ENCODE measurements around the gene PDGFRB.

The PDGFRB gene

DNA sequence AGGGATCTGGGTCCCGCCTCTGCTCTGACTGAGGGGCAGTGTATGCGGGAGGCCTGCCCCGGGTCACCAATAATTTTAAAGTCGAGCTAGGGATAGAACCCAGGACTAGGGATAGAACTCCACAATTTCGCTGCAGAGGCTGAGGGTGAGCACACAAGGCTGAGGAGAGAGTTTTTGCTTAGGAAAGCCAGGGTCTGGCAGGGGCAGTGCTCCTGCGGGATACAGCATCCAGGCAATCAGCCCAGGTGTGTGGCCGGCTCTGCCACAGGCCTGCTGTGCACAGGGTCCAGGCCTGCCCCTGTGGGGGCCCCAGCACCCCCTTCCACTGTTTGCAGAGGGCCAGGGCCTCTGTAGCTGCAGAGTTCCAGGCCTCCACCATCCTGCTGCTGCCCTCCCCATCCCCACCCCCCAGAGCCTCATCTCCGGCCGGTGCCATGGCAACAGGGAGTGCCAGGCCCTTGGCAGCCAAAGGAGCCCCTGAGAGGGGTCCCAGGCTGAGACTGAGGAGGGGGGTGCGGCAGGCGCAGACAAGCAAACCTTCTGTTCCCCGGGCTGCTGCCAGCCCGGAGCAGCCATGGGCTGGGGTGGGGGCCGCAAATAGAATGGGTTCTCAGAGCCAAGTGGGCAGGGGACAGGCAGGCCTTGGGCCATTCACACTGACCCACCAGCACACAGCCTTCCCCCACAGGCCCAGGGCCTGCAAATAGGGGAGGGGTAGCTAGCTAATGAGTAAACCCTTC, 8.6 kb downstream of the PDGFRB start:
- no peaks in the 10 kb centered on the region for H3K4me1 ChIP-seq (ENCODE audit: control insufficient read depth, low read length)

DNA sequence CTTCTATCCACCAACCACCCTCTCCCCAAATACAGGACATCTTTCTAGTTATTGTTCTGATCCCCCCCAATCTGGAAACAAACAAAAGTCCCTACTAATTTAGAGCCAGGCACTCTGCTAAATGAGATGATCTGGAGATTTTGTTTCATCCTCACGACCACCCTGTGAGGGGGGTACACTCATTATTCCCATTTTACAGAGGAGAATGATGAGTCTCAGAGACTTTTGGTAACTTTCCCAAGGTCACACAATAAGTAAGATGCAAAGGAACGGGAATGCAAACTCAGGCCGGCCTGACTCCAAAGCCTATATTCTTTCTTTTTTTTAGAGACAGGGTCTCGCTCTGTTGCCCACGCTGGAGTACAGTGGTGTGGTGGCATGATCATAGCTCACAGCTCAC, 9.4 kb downstream of the PDGFRB start:
- H3K4me1 ChIP-seq (ENCODE audit: control insufficient read depth, low read length): no peaks in the 10 kb centered on the region

More for the DNA sequence above, 8.6 kb downstream of the PDGFRB start:
- 0 out of 2 replicates have a peak, but pooled peaks cover 2% of the 10 kb centered on the region for H3K27me3 ChIP-seq (ENCODE audit: control insufficient read depth, low read length)
- H3K9me3 ChIP-seq (ENCODE audit: control insufficient read depth, insufficient read depth, low read length): no peaks in the 10 kb centered on the region
- H3K4me3 ChIP-seq (ENCODE audit: low read length): no peak overlapping the region
- TF ChIP-seq EZH2phosphoT487 (IDR thresholded peaks at IDR 0.05; ENCODE audit: borderline replicate concordance, low read length): no peak
- TF ChIP-seq, protein P1, sequence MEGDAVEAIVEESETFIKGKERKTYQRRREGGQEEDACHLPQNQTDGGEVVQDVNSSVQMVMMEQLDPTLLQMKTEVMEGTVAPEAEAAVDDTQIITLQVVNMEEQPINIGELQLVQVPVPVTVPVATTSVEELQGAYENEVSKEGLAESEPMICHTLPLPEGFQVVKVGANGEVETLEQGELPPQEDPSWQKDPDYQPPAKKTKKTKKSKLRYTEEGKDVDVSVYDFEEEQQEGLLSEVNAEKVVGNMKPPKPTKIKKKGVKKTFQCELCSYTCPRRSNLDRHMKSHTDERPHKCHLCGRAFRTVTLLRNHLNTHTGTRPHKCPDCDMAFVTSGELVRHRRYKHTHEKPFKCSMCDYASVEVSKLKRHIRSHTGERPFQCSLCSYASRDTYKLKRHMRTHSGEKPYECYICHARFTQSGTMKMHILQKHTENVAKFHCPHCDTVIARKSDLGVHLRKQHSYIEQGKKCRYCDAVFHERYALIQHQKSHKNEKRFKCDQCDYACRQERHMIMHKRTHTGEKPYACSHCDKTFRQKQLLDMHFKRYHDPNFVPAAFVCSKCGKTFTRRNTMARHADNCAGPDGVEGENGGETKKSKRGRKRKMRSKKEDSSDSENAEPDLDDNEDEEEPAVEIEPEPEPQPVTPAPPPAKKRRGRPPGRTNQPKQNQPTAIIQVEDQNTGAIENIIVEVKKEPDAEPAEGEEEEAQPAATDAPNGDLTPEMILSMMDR (IDR thresholded peaks at IDR 0.05; ENCODE audit: low read depth, low read length, poor library complexity, severe bottlenecking): no peak
- no peaks in the 10 kb centered on the region for H3F3A ChIP-seq (ENCODE audit: control insufficient read depth, insufficient read depth)
- H3K4me2 ChIP-seq (ENCODE audit: low read length): no peak overlapping the region
- H3K27ac ChIP-seq (ENCODE audit: low read depth, low read length): no peak overlapping the region
- H3K79me2 ChIP-seq (ENCODE audit: control insufficient read depth, low read length): no peaks in the 10 kb centered on the region
- no peaks in the 10 kb centered on the region for H3K9me2 ChIP-seq (replicated peaks; ENCODE audit: control insufficient read depth, low read length)
- no peaks in the 10 kb centered on the region for H4K20me1 ChIP-seq (ENCODE audit: control insufficient read depth, insufficient read depth, low read depth, low read length)
- H3K36me3 ChIP-seq (ENCODE audit: control insufficient read depth, low read length): no peaks in the 10 kb centered on the region

DNA sequence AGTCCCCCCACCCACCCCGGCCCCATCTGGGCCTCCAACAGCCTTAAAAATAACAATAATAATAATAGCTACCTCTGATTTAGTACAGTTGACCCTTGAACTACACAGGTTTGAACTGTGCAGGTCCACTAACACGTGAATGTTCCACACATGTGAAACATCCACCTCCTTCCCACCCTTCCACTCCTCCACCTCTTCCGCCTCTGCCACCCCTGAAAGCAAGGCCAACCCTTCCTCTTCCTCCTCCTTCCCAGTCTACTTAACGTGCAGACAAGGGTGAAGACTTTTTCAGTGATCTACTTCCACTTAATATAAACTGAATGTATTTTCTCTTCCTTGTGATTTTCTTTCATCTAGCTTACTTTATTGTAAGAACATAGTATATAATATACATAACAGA, 10.8 kb downstream of the PDGFRB start:
- H4K20me1 ChIP-seq (ENCODE audit: control insufficient read depth, insufficient read depth, low read depth, low read length): no peaks in the 10 kb centered on the region

More for the DNA sequence above, 9.4 kb downstream of the PDGFRB start:
- Histone ChIP-seq H3K36me3 (ENCODE audit: control insufficient read depth, low read length) (no peaks in the 10 kb centered on the region), H3K79me2 (ENCODE audit: control insufficient read depth, low read length) (no peaks in the 10 kb centered on the region), H4K20me1 (ENCODE audit: control insufficient read depth, insufficient read depth, low read depth, low read length) (no peaks in the 10 kb centered on the region), H3K9me2 (replicated peaks; ENCODE audit: control insufficient read depth, low read length) (no peaks in the 10 kb centered on the region), H3F3A (ENCODE audit: control insufficient read depth, insufficient read depth) (no peaks in the 10 kb centered on the region), H3K27ac (ENCODE audit: low read depth, low read length) (no peak overlapping the region), H3K27me3 (ENCODE audit: control insufficient read depth, low read length) (0 out of 2 replicates have a peak, but pooled peaks cover 2% of the 10 kb centered on the region), H3K9me3 (ENCODE audit: control insufficient read depth, insufficient read depth, low read length) (no peaks in the 10 kb centered on the region), H3K4me3 (ENCODE audit: low read length) (no peak overlapping the region), H3K4me2 (ENCODE audit: low read length) (no peak overlapping the region)
- no peak for TF ChIP-seq EZH2phosphoT487 (IDR thresholded peaks at IDR 0.05; ENCODE audit: borderline replicate concordance, low read length)
- TF ChIP-seq, protein P1 (IDR thresholded peaks at IDR 0.05; ENCODE audit: low read depth, low read length, poor library complexity, severe bottlenecking): no peak

More for the DNA sequence above, 10.8 kb downstream of the PDGFRB start:
- Histone ChIP-seq H3K9me3 (ENCODE audit: control insufficient read depth, insufficient read depth, low read length) (no peaks in the 10 kb centered on the region), H3K27me3 (ENCODE audit: control insufficient read depth, low read length) (no peaks in the 10 kb centered on the region), H3K4me1 (ENCODE audit: control insufficient read depth, low read length) (no peaks in the 10 kb centered on the region), H3F3A (ENCODE audit: control insufficient read depth, insufficient read depth) (no peaks in the 10 kb centered on the region), H3K9me2 (replicated peaks; ENCODE audit: control insufficient read depth, low read length) (no peaks in the 10 kb centered on the region), H3K27ac (ENCODE audit: low read depth, low read length) (no peak overlapping the region), H3K79me2 (ENCODE audit: control insufficient read depth, low read length) (no peaks in the 10 kb centered on the region), H3K4me3 (ENCODE audit: low read length) (no peak overlapping the region), H3K4me2 (ENCODE audit: low read length) (no peak overlapping the region), H3K36me3 (ENCODE audit: control insufficient read depth, low read length) (no peaks in the 10 kb centered on the region)
- TF ChIP-seq EZH2phosphoT487 (IDR thresholded peaks at IDR 0.05; ENCODE audit: borderline replicate concordance, low read length): no peak
- TF ChIP-seq, protein P1 (IDR thresholded peaks at IDR 0.05; ENCODE audit: low read depth, low read length, poor library complexity, severe bottlenecking): no peak
